DMS 273 (cell line): ENCODE results near the gene FABP1.

Source experiments
- DNase-seq: peaks from one replicate; lab custom pipeline; 2025; ENCODE audit not compliant: unreplicated experiment; lab: John Stamatoyannopoulos, UW

FABP1 gene

GRCh38 chr2:88115825-88116518 lies 11.9 kb downstream of the FABP1 start:
- DNase-seq = no peak

GRCh38 chr2:88114889-88115288 lies 13.0 kb downstream of the FABP1 start:
- no peak for DNase-seq

- no peak for DNase-seq
Measured at GRCh38 chr2:88113069-88113468, 14.8 kb downstream of the FABP1 start.

GRCh38 chr2:88110830-88111229 lies 17.0 kb downstream of the FABP1 start:
- no peak for DNase-seq

- DNase-seq = no peak
Measured at GRCh38 chr2:88108796-88109195, 19.1 kb downstream of the FABP1 start.

- no peak for DNase-seq
Measured at GRCh38 chr2:88100489-88100858, 27.4 kb downstream of the FABP1 start.

GRCh38 chr2:88099798-88100488 lies 27.9 kb downstream of the FABP1 start:
- peak; percentile 43 for DNase-seq

GRCh38 chr2:88098558-88098900 lies 29.3 kb downstream of the FABP1 start:
- DNase-seq = no peak

GRCh38 chr2:88097891-88098557 lies 29.8 kb downstream of the FABP1 start:
- DNase-seq = no peak

GRCh38 chr2:88097192-88097591 lies 30.7 kb downstream of the FABP1 start:
- DNase-seq = no peak

GRCh38 chr2:88096708-88097107 lies 31.2 kb downstream of the FABP1 start:
- DNase-seq = no peak

GRCh38 chr2:88095022-88095421 lies 32.8 kb downstream of the FABP1 start:
- no peak for DNase-seq

GRCh38 chr2:88092773-88093172 lies 35.1 kb downstream of the FABP1 start:
- DNase-seq = no peak

- DNase-seq = no peak
Measured at GRCh38 chr2:88091943-88092342, 35.9 kb downstream of the FABP1 start.

GRCh38 chr2:88090446-88091283 lies 37.2 kb downstream of the FABP1 start:
- no peak for DNase-seq

- no peak for DNase-seq
Measured at GRCh38 chr2:88088999-88089398, 38.9 kb downstream of the FABP1 start.

- no peak for DNase-seq
Measured at GRCh38 chr2:88087763-88088162, 40.1 kb downstream of the FABP1 start.

- DNase-seq = no peak
Measured at GRCh38 chr2:88087073-88087472, 40.8 kb downstream of the FABP1 start.

- no peak for DNase-seq
Measured at GRCh38 chr2:88086401-88086800, 41.5 kb downstream of the FABP1 start.

- DNase-seq = no peak
Measured at GRCh38 chr2:88085602-88086001, 42.3 kb downstream of the FABP1 start.

GRCh38 chr2:88085099-88085498 lies 42.8 kb downstream of the FABP1 start:
- DNase-seq = no peak
